Heart left ventricle (tissue), 13 donors: ENCODE measurements around the gene BTG4.

Experiments
- POLR2A ChIP-seq, 2 donors: fragments of 450-650 bp; IDR thresholded peaks; one replicate each; pipeline ENCODE4 v1.6.1; 2017; ENCODE audit warnings: antibody characterized with exemption in 2 of 2, mild to moderate bottlenecking in 2 of 2, moderate library complexity in 2 of 2
- TF ChIP-seq, protein P1 (sequence below), 12 donors: fragments of 200-600 bp; sonication (generic) in 4 of 12; IDR thresholded peaks; one replicate each; pipeline versions ENCODE4 v1.5.0 to v1.8.0; 2018 to 2022; ENCODE audit warnings: antibody characterized with exemption in 12 of 12, mild to moderate bottlenecking in 5 of 12
- donor health status: ischemic (EF 13 %, LVEDD 7.1; RV severe dilation, severe dysfunction).
- donor health status: DM: no; HTN: yes; CAD: no.
- donor health status: DM: no; HTN: no; CAD: no.
- donor health status: ischemic (EF 25% LVEDD 6.9; RV normal size, moderate dysfunction).
- donor health status: ischemic (EF 25% LVEDD 5.7; RV mildly dilated, moderate dysfunction).
- donor health status: ischemic (EF 35%, LVEDD 5.7; RV mildly dilated, moderate dysfunction).
- donor health status: nonischemic (EF 11% LVEDD 7.7; RV severe dilation, severe dysfunction).
- donor health status: DM: yes; HTN: yes; CAD: no.
- donor health status: PGD.
- donor health status: ischemic (EF 29% LVEDD 5.4; RV normal size, mild dysfunction).
- donor health status: nonischemic (EF 23%, LVEDD 6.1; RV moderate dilation, normal function).

DNA sequence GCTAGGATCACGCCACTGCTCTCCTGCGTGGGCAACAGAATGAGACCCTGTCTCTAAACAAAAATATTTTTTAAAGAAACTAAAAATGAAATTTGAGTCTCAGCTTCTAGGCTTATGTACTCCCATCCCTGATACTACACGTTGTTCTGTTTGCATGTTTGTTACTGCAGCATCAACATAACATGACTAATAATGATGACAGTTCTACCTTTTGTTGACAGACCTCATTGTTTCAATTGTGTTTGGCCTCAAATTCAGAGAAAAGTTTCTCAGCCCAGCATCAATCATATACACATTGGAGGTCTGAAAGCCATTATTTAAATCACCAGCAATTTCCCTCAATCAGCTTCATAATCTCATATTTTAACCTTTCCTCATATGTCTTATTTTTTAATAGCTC is 49.1 kb upstream of the BTG4 start:
- TF ChIP-seq, protein P1, sequence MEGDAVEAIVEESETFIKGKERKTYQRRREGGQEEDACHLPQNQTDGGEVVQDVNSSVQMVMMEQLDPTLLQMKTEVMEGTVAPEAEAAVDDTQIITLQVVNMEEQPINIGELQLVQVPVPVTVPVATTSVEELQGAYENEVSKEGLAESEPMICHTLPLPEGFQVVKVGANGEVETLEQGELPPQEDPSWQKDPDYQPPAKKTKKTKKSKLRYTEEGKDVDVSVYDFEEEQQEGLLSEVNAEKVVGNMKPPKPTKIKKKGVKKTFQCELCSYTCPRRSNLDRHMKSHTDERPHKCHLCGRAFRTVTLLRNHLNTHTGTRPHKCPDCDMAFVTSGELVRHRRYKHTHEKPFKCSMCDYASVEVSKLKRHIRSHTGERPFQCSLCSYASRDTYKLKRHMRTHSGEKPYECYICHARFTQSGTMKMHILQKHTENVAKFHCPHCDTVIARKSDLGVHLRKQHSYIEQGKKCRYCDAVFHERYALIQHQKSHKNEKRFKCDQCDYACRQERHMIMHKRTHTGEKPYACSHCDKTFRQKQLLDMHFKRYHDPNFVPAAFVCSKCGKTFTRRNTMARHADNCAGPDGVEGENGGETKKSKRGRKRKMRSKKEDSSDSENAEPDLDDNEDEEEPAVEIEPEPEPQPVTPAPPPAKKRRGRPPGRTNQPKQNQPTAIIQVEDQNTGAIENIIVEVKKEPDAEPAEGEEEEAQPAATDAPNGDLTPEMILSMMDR (IDR thresholded peaks at IDR 0.05) = no peak
- no peak for TF ChIP-seq POLR2A (IDR thresholded peaks at IDR 0.05)
